GM12878 (cell line): ENCODE results near the gene TM9SF4. TPM values are rescaled to one million over a fixed set of nuclear protein-coding genes. Genes with fewer than 3 reads are reported as not detected.

Experiments
- ASH2L ChIP-seq: fragments of 300-600, 200-600 bp; sonication (generic); IDR thresholded peaks from 2 replicates; pipeline ENCODE4 v1.6.1; 2017; ENCODE audit warnings: low read depth, mild to moderate bottlenecking, borderline replicate concordance
- BCL11A ChIP-seq: IDR thresholded peaks from 2 replicates; pipeline ENCODE4 v1.6.1; 2011; ENCODE audit warnings: low read depth, low read length
- BCL3 ChIP-seq: IDR thresholded peaks from 2 replicates; pipeline ENCODE4 v1.6.1; 2011; ENCODE audit warnings: borderline replicate concordance, low read depth, mild to moderate bottlenecking, moderate library complexity, low read length; ENCODE audit not compliant: insufficient read depth, poor library complexity, severe bottlenecking
- CUX1 ChIP-seq: IDR thresholded peaks from 2 replicates; pipeline ENCODE4 v1.6.1; 2012; ENCODE audit warnings: improper control_type of control experiment, low read depth, low read length; ENCODE audit not compliant: insufficient replicate concordance
- HDAC6 ChIP-seq: fragments of 200-600 bp; sonication (generic); IDR thresholded peaks from one replicate; pipeline ENCODE4 v1.8.0; 2017; ENCODE audit warnings: antibody characterized with exemption; ENCODE audit not compliant: unreplicated experiment
- REST ChIP-seq: IDR thresholded peaks from 2 replicates; pipeline ENCODE4 v1.6.1; 2012; ENCODE audit warnings: mild to moderate bottlenecking, low read depth, low read length
- STAT3 ChIP-seq: IDR thresholded peaks from 2 replicates; pipeline ENCODE4 v1.6.1; 2011; ENCODE audit warnings: low read depth, low read length, improper control_type of control experiment
- USF1 ChIP-seq: IDR thresholded peaks from 2 replicates; pipeline ENCODE4 v1.6.1; 2011; ENCODE audit warnings: borderline replicate concordance, low read depth, mild to moderate bottlenecking, moderate library complexity, mixed read lengths, low read length; ENCODE audit not compliant: insufficient read depth; ENCODE audit errors: extremely low read length
- ZNF207 ChIP-seq: fragments of 450-650 bp; IDR thresholded peaks from 2 replicates; pipeline ENCODE4 v1.6.1; 2014; ENCODE audit warnings: antibody characterized with exemption, mild to moderate bottlenecking, borderline replicate concordance
- polyA plus RNA-seq, 11 experiments: library from polyadenylated mRNA; depleted of rRNA in 4 of 11; unstranded in 6 of 11; stranded (reverse) in 5 of 11; fragments of >200 nt; fragmentation: Nextera tagmentation in 4 of 11; fragmentation: Illumina TruSeq in 1 of 11; extraction: Ambion mirVana in 4 of 11; extraction: Trizol in 1 of 11; gene quantifications; 1 replicate in 1 of 11; 2 replicates in 10 of 11; pipeline versions ENCODE4 v1.2.1 to v1.2.3, GENCODE V29; 2011 to 2016; ENCODE audit warnings: inconsistent platforms in 2 of 11, missing spikeins in 2 of 11, low read depth in 1 of 11
- total RNA-seq, 4 experiments: library from RNA; depleted of rRNA in 3 of 4; stranded (reverse); fragments of >200 nt in 3 of 4; fragmentation: Illumina TruSeq in 1 of 4; extraction: Trizol in 1 of 4; gene quantifications; 2 replicates each; pipeline versions ENCODE4 v1.2.1 to v1.2.3, GENCODE V29; 2013 to 2021

TM9SF4 gene
- total and polyA plus RNA-seq, 10 of the 15 experiments (the other 5 are each of a cell fraction or from before 2014, with no cell fraction given), result 8.5 to 47.8 (median 24.3) TPM

GRCh38 chr20:32215729-32216128 is 106.2 kb downstream of the TM9SF4 start (continued):
- no peak for TF ChIP-seq REST
- TF ChIP-seq BCL11A, result no peak
- no peak for TF ChIP-seq CUX1
- TF ChIP-seq USF1, result no peak
- no peak for TF ChIP-seq ZNF207
- no peak for TF ChIP-seq ASH2L
- TF ChIP-seq HDAC6, result no peak
- TF ChIP-seq BCL3, result no peak
- TF ChIP-seq STAT3, result no peak
- TF ChIP-seq, all 136 proteins: peak for 0
